Endothelial cell of umbilical vein (primary cell): Measurements from ENCODE around the gene RBMS3.

Experiments
- EZH2 ChIP-seq: IDR thresholded peaks from 2 replicates; pipeline ENCODE4 v1.6.1; 2012; ENCODE audit warnings: borderline replicate concordance, low read depth, mild to moderate bottlenecking, moderate library complexity, low read length, inconsistent platforms; ENCODE audit not compliant: severe bottlenecking
- FOS ChIP-seq: IDR thresholded peaks from 2 replicates; pipeline ENCODE4 v1.6.1; 2011; ENCODE audit warnings: mild to moderate bottlenecking, low read length, moderate library complexity, borderline replicate concordance; ENCODE audit not compliant: insufficient read depth
- JUN ChIP-seq: IDR thresholded peaks from 2 replicates; pipeline ENCODE4 v1.6.1; 2011; ENCODE audit warnings: borderline replicate concordance, low read depth; ENCODE audit not compliant: insufficient read length, insufficient read depth
- MAX ChIP-seq: IDR thresholded peaks from 2 replicates; pipeline ENCODE4 v1.6.1; 2011; ENCODE audit not compliant: insufficient read depth, insufficient read length
- MYC ChIP-seq: IDR thresholded peaks from one replicate; pipeline ENCODE4 v1.6.1; 2011; ENCODE audit warnings: mild to moderate bottlenecking, low read depth, low read length
- POLR2A ChIP-seq: IDR thresholded peaks from 2 replicates; pipeline ENCODE4 v1.6.1; 2012; ENCODE audit warnings: low read depth, mild to moderate bottlenecking, control low read depth, low read length
- POLR2AphosphoS5 ChIP-seq: IDR thresholded peaks from 2 replicates; pipeline ENCODE4 v1.6.1; 2012; ENCODE audit warnings: low read depth, mild to moderate bottlenecking, control low read depth, low read length, moderate library complexity; ENCODE audit not compliant: insufficient read depth
- TF ChIP-seq, protein P1 (sequence below), 2 donors: IDR thresholded peaks; 1 replicate in 1 of 2; 2 replicates in 1 of 2; pipeline ENCODE4 v1.5.1; 2011; ENCODE audit warnings: low read length in 2 of 2, mild to moderate bottlenecking in 2 of 2, moderate library complexity in 2 of 2, control low read depth in 1 of 2, inconsistent platforms in 1 of 2, low read depth in 1 of 2; ENCODE audit not compliant: insufficient read depth in 1 of 2; ENCODE audit errors: extremely low read depth in 1 of 2

DNA sequence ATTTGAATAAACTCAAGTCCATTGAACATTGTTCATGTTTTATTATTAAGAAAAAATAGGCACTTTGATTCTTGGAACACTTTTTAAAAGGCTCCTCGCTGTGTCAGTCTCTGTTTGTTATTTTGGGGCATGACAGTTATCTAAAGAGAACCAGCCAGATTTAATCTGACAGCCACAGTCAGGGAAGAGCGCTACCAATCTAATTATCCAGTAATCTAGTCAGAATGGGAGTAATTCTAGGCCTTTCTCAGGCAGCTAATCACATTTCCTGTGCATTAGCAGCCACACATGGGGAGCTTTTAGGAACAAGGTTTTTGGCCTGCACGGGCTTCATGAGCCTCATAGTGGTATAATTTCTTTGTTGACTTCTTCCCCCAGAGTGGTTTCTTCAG lies 362.2 kb downstream of the RBMS3 start:
- TF ChIP-seq POLR2AphosphoS5 = no peak
- TF ChIP-seq, protein P1, sequence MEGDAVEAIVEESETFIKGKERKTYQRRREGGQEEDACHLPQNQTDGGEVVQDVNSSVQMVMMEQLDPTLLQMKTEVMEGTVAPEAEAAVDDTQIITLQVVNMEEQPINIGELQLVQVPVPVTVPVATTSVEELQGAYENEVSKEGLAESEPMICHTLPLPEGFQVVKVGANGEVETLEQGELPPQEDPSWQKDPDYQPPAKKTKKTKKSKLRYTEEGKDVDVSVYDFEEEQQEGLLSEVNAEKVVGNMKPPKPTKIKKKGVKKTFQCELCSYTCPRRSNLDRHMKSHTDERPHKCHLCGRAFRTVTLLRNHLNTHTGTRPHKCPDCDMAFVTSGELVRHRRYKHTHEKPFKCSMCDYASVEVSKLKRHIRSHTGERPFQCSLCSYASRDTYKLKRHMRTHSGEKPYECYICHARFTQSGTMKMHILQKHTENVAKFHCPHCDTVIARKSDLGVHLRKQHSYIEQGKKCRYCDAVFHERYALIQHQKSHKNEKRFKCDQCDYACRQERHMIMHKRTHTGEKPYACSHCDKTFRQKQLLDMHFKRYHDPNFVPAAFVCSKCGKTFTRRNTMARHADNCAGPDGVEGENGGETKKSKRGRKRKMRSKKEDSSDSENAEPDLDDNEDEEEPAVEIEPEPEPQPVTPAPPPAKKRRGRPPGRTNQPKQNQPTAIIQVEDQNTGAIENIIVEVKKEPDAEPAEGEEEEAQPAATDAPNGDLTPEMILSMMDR (IDR thresholded peaks at IDR 0.05; ENCODE audit: extremely low read depth in 1 of 2, insufficient read depth in 1 of 2, low read depth in 1 of 2, low read length in 2 of 2) = no peak
- TF ChIP-seq POLR2A = no peak
- no peak for TF ChIP-seq EZH2
- TF ChIP-seq MAX = no peak
- no peak for TF ChIP-seq FOS
- no peak for TF ChIP-seq MYC
- no peak for TF ChIP-seq JUN
